ENCODE measurements around the gene IGSF3. TPM values are rescaled to one million over a fixed set of nuclear protein-coding genes. Genes with fewer than 3 reads are reported as not detected.

IGSF3 gene
- total and polyA plus RNA-seq, 10 of the 15 experiments (the other 5 are each of a cell fraction or from before 2014, with no cell fraction given), result 1.4 to 18.0 (median 9.6) TPM

GRCh38 chr1:116605315-116605714 is 62.2 kb downstream of the IGSF3 start:
- 100% methylated on average over 1 of the region's 1 CpG for WGBS (ENCODE audit: insufficient coverage, insufficient replicate concordance, low lambda C conversion rate, missing lambda C conversion rate)

More at GRCh38 chr1:116605315-116605714, 62.2 kb downstream of the IGSF3 start:
- POLR2A ChIA-PET, result no interaction called here
- Histone ChIP-seq H3K79me2 (ENCODE audit: control insufficient read depth, insufficient read depth, low read length) (no peaks in the 10 kb centered on the region), H3K4me2 (ENCODE audit: control insufficient read depth, insufficient read depth) (no peak overlapping the region), H2AFZ (ENCODE audit: control insufficient read depth, low read depth, low read length) (no peak overlapping the region), H3K9ac (ENCODE audit: control insufficient read depth, insufficient read depth, low read length) (no peak overlapping the region), H4K20me1 (ENCODE audit: control insufficient read depth, insufficient read depth) (no peaks in the 10 kb centered on the region), H3K27me3 (replicated peaks in 1 of 2; ENCODE audit: control insufficient read depth in 2 of 2, insufficient read depth in 2 of 2, low read length in 1 of 2) (no peaks in the 10 kb centered on the region), H3K4me1 (ENCODE audit: control insufficient read depth, insufficient read depth, low read length) (no peaks in the 10 kb centered on the region), H3K9me3 (replicated peaks; ENCODE audit: control insufficient read depth, insufficient read depth, low read length) (no peaks in the 10 kb centered on the region; the same call in 2 of the 3 replicates), H3K4me3 (no peak overlapping the region), H3K27ac (ENCODE audit: control insufficient read depth, insufficient read depth) (no peak overlapping the region), H3K36me3 (ENCODE audit: control insufficient read depth in 2 of 2, insufficient read depth in 2 of 2, low read length in 1 of 2) (no peaks in the 10 kb centered on the region)
- intact Hi-C loops (cut with micrococcal nuclease; ENCODE audit: unreplicated experiment) (no loop called here), in situ Hi-C loops (cut with MboI) (no loop called here)
- SMC1A ChIA-PET (ENCODE audit: uncharacterized antibody, unreplicated experiment), result interaction anchor here (0.6 kb wide), 1 partner anchor 19 kb away, joined by 3 read pairs; no protein-coding TSS in a partner anchor
- ATAC-seq (no peak), FAIRE-seq (no peak), DNase-seq (ENCODE audit: low read depth, low spot score) (no peak)
- RAD21 ChIA-PET (ENCODE audit: unreplicated experiment), result no interaction called here
- TF ChIP-seq BHLHE40 (IDR thresholded peaks at IDR 0.05; ENCODE audit: borderline replicate concordance in 1 of 2, low read depth in 2 of 2, low read length in 1 of 2), result no peak
- no peak for TF ChIP-seq ASH2L (IDR thresholded peaks at IDR 0.05; ENCODE audit: borderline replicate concordance, low read depth)
- TF ChIP-seq EED (IDR thresholded peaks at IDR 0.05; ENCODE audit: low read depth), result no peak
- TF ChIP-seq MEF2B (IDR thresholded peaks at IDR 0.05; ENCODE audit: partially characterized antibody, poor library complexity, severe bottlenecking), result no peak
- no peak for TF ChIP-seq JUNB (IDR thresholded peaks at IDR 0.05)
- TF ChIP-seq, protein P1, sequence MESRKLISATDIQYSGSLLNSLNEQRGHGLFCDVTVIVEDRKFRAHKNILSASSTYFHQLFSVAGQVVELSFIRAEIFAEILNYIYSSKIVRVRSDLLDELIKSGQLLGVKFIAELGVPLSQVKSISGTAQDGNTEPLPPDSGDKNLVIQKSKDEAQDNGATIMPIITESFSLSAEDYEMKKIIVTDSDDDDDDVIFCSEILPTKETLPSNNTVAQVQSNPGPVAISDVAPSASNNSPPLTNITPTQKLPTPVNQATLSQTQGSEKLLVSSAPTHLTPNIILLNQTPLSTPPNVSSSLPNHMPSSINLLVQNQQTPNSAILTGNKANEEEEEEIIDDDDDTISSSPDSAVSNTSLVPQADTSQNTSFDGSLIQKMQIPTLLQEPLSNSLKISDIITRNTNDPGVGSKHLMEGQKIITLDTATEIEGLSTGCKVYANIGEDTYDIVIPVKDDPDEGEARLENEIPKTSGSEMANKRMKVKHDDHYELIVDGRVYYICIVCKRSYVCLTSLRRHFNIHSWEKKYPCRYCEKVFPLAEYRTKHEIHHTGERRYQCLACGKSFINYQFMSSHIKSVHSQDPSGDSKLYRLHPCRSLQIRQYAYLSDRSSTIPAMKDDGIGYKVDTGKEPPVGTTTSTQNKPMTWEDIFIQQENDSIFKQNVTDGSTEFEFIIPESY (IDR thresholded peaks at IDR 0.05), result no peak
- TF ChIP-seq BACH1 (IDR thresholded peaks at IDR 0.05; ENCODE audit: borderline replicate concordance), result no peak
- no peak for TF ChIP-seq ZNF24 (IDR thresholded peaks at IDR 0.05)
- no peak for TF ChIP-seq CTCF (IDR thresholded peaks at IDR 0.05 in 2 of 3, conservative IDR thresholded peaks at IDR 0.05 in 1 of 3; ENCODE audit: control insufficient read depth in 2 of 3, extremely low read depth in 1 of 3, insufficient read depth in 1 of 3, low read depth in 3 of 3, low read length in 3 of 3)
- no peak for TF ChIP-seq PBX3 (IDR thresholded peaks at IDR 0.05; ENCODE audit: insufficient replicate concordance, low read depth, low read length)
- no peak for TF ChIP-seq ZZZ3 (IDR thresholded peaks at IDR 0.05; ENCODE audit: control insufficient read depth, insufficient read length, low read depth)
- no peak for TF ChIP-seq CBX5 (IDR thresholded peaks at IDR 0.05; ENCODE audit: low read depth)
- TF ChIP-seq SUZ12 (IDR thresholded peaks at IDR 0.05; ENCODE audit: unreplicated experiment), result no peak
- TF ChIP-seq CBX3 (IDR thresholded peaks at IDR 0.05; ENCODE audit: borderline replicate concordance, low read depth), result no peak
- no peak for TF ChIP-seq ETV6 (conservative IDR thresholded peaks at IDR 0.05 in 1 of 2, IDR thresholded peaks at IDR 0.05 in 1 of 2; ENCODE audit: borderline replicate concordance in 1 of 2, low read depth in 1 of 2)
- CTCF ChIA-PET, result no interaction called here
- no TSS peak for BruUV-seq (replicated peaks)
